ENCODE measurements around the gene ITPR1. TPM values are rescaled to one million over a fixed set of nuclear protein-coding genes. Genes with fewer than 3 reads are reported as not detected.

ITPR1 gene
- total and polyA plus RNA-seq, 10 of the 15 experiments (the other 5 are each of a cell fraction or from before 2014, with no cell fraction given), result 12.2 to 239 (median 28.4) TPM

DNA sequence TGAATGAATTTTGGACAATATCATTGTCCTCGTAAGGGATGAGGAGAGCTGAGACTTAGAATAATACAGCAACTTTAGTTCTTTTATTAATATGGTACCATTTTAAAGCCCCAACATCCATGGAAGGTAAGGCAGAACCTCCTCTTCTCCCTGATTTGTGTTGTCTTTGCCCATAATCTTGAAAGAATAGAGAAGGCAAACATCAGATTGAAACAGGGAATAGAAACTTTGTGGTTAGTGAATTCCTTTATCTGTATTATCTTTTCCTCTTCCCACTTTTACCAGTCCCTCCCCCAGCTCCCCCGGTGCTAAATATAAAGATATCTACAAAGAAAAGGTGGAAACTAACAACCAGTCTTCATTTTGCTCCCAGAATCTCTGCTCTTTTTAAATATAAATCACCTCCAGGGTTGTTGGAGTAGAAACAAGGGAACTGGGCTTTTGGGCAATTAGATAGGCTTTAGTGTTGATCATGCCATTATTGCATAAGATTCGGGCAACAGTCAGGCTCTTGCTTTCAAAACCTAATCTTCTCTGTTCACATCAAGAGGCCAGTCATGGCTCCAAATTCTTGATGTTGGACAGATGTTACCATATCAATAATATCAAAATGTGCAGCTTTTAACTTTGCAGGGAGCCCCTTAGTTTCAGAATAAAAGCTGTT, 32.5 kb downstream of the ITPR1 start (continued):
- no peak for TF ChIP-seq ASH2L (IDR thresholded peaks at IDR 0.05; ENCODE audit: borderline replicate concordance, low read depth)
- TF ChIP-seq ZNF622 (IDR thresholded peaks at IDR 0.05), result no peak

GRCh38 chr3:4528320-4528719, 35.2 kb downstream of the ITPR1 start:
- SMC1A ChIA-PET (ENCODE audit: uncharacterized antibody, unreplicated experiment), result interaction anchor here (0.7 kb wide), 1 partner anchor 16 kb away, joined by 3 read pairs; no protein-coding TSS in a partner anchor
- RAD21 ChIA-PET (ENCODE audit: unreplicated experiment), result no interaction called here

More at GRCh38 chr3:4528320-4528719, 35.2 kb downstream of the ITPR1 start:
- POLR2A ChIA-PET, result no interaction called here
- peaks cover 0 to 4% of the 10 kb centered on the region in 2 experiments; a peak in 2 of 4 replicates for H3K36me3 ChIP-seq (ENCODE audit: control insufficient read depth in 2 of 2, insufficient read depth in 2 of 2, low read length in 1 of 2)
- DNase-seq (ENCODE audit: low read depth, low spot score) (no peak), FAIRE-seq (no peak), ATAC-seq (no peak)
- H3K4me2 ChIP-seq (ENCODE audit: control insufficient read depth, insufficient read depth), result no peak overlapping the region
- H2AFZ ChIP-seq (ENCODE audit: control insufficient read depth, low read depth, low read length), result no peak overlapping the region
- no peak overlapping the region for H3K9ac ChIP-seq (ENCODE audit: control insufficient read depth, insufficient read depth, low read length)
- in situ Hi-C loops (cut with MboI), result no loop called here
- WGBS (ENCODE audit: insufficient coverage, insufficient replicate concordance, low lambda C conversion rate, missing lambda C conversion rate), result 75% methylated on average over 5 of the region's 5 CpGs
- CTCF ChIA-PET, result no interaction called here
- intact Hi-C loops (cut with micrococcal nuclease; ENCODE audit: unreplicated experiment), result no loop called here
- no peaks in the 10 kb centered on the region for H3K27me3 ChIP-seq (replicated peaks in 1 of 2; ENCODE audit: control insufficient read depth in 2 of 2, insufficient read depth in 2 of 2, low read length in 1 of 2)
- H3K79me2 ChIP-seq (ENCODE audit: control insufficient read depth, insufficient read depth, low read length), result no peaks in the 10 kb centered on the region
- H3K27ac ChIP-seq (ENCODE audit: control insufficient read depth, insufficient read depth), result no peak overlapping the region
- no TSS peak for BruUV-seq (replicated peaks)
- no peak overlapping the region for H3K4me3 ChIP-seq
- peaks cover 8% of the 10 kb centered on the region; the same call in 1 of the 2 replicates for H4K20me1 ChIP-seq (ENCODE audit: control insufficient read depth, insufficient read depth)
- TF ChIP-seq SIX5 (IDR thresholded peaks at IDR 0.05; ENCODE audit: low read depth, low read length, severe bottlenecking), result no peak
- TF ChIP-seq MEF2A (IDR thresholded peaks at IDR 0.05; ENCODE audit: insufficient read depth, low read depth, low read length), result no peak
- TF ChIP-seq TCF3 (IDR thresholded peaks at IDR 0.05; ENCODE audit: borderline replicate concordance, insufficient read depth, low read depth, low read length), result no peak
- TF ChIP-seq SP1 (IDR thresholded peaks at IDR 0.05; ENCODE audit: low read depth, low read length), result no peak
- no peak for TF ChIP-seq STAT3 (IDR thresholded peaks at IDR 0.05; ENCODE audit: low read depth, low read length)
- TF ChIP-seq GATAD2B (conservative IDR thresholded peaks at IDR 0.05; ENCODE audit: low read depth), result no peak
- no peak for TF ChIP-seq TBL1XR1 (IDR thresholded peaks at IDR 0.05; ENCODE audit: low read depth, low read length)
- TF ChIP-seq BCL11A (IDR thresholded peaks at IDR 0.05; ENCODE audit: low read depth, low read length), result no peak
- TF ChIP-seq E2F4 (IDR thresholded peaks at IDR 0.05; ENCODE audit: low read depth, low read length), result no peak
- TF ChIP-seq, protein P1, sequence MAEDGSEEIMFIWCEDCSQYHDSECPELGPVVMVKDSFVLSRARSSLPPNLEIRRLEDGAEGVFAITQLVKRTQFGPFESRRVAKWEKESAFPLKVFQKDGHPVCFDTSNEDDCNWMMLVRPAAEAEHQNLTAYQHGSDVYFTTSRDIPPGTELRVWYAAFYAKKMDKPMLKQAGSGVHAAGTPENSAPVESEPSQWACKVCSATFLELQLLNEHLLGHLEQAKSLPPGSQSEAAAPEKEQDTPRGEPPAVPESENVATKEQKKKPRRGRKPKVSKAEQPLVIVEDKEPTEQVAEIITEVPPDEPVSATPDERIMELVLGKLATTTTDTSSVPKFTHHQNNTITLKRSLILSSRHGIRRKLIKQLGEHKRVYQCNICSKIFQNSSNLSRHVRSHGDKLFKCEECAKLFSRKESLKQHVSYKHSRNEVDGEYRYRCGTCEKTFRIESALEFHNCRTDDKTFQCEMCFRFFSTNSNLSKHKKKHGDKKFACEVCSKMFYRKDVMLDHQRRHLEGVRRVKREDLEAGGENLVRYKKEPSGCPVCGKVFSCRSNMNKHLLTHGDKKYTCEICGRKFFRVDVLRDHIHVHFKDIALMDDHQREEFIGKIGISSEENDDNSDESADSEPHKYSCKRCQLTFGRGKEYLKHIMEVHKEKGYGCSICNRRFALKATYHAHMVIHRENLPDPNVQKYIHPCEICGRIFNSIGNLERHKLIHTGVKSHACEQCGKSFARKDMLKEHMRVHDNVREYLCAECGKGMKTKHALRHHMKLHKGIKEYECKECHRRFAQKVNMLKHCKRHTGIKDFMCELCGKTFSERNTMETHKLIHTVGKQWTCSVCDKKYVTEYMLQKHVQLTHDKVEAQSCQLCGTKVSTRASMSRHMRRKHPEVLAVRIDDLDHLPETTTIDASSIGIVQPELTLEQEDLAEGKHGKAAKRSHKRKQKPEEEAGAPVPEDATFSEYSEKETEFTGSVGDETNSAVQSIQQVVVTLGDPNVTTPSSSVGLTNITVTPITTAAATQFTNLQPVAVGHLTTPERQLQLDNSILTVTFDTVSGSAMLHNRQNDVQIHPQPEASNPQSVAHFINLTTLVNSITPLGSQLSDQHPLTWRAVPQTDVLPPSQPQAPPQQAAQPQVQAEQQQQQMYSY (CRISPR knock-in tag; IDR thresholded peaks at IDR 0.05), result no peak
- no peak for TF ChIP-seq RUNX3 (IDR thresholded peaks at IDR 0.05; ENCODE audit: low read length)
- TF ChIP-seq BACH1 (IDR thresholded peaks at IDR 0.05; ENCODE audit: borderline replicate concordance), result no peak
- no peak for TF ChIP-seq SKIL (IDR thresholded peaks at IDR 0.05; ENCODE audit: low read depth, poor library complexity, severe bottlenecking)
- no peaks in the 10 kb centered on the region; the same call in 1 of the 2 replicates for H3K4me1 ChIP-seq (ENCODE audit: control insufficient read depth, insufficient read depth, low read length)
- no peaks in the 10 kb centered on the region for H3K9me3 ChIP-seq (replicated peaks; ENCODE audit: control insufficient read depth, insufficient read depth, low read length)

All from GM12878 (cell line).